ENCODE results near the gene AP4M1. TPM values are rescaled to one million over a fixed set of nuclear protein-coding genes. Genes with fewer than 3 reads are reported as not detected.

Gene AP4M1
- total RNA-seq, 4 donors from 2014 or later, result 16.5 to 86.0 (median 54.9) TPM

DNA sequence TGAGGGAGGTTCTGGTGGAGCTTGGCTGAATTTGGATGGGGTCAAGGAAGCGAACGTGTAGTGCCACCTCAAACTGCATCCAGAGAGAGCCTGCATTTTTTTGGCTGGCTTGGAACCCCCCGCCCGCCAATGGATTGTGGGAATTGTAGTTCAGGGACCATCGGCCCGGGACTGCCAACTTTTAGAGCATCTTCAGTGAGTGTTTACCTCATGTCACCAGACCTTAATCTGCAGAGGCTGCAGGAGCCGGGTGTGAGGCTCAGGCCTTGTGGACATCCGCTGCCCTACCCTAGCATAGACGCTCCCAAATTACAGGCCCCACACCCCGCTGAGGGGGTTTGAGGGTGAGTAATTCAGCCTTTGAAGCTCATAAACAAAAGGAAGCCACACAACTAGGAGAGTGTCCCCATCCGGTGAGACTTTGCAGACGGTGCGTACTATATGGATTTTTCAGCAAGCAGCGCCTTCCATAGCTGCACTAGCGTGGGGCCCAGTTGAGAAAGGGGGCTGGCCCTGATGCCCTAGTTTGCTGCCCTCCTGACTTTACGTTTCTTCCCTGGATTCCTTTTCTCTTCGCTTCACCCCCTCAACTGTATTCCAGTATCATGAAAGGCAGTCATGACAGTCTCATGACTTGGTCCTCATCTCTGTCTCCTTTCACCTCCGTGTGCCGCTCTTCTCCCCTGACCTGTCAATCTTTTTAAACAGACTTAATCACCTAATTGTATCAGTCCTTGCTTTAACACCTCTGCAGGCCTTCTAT lies 18.7 kb downstream of the AP4M1 start:
- peaks cover 6 to 32% (median 28%) of the 10 kb centered on the region in 4 donors for H3K4me1 ChIP-seq
- DNase-seq, result peak; percentile 68
- no peaks in the 10 kb centered on the region for H3K36me3 ChIP-seq
- H3K27ac ChIP-seq, result peak overlapping the region; percentile 88 to 94 (median 90)
- TF ChIP-seq POLR2AphosphoS5 (IDR thresholded peaks at IDR 0.05) (no peak), POLR2A (IDR thresholded peaks at IDR 0.05) (no peak), EP300 (IDR thresholded peaks at IDR 0.05; ENCODE audit: low read depth) (no peak)
- TF ChIP-seq, protein P1, sequence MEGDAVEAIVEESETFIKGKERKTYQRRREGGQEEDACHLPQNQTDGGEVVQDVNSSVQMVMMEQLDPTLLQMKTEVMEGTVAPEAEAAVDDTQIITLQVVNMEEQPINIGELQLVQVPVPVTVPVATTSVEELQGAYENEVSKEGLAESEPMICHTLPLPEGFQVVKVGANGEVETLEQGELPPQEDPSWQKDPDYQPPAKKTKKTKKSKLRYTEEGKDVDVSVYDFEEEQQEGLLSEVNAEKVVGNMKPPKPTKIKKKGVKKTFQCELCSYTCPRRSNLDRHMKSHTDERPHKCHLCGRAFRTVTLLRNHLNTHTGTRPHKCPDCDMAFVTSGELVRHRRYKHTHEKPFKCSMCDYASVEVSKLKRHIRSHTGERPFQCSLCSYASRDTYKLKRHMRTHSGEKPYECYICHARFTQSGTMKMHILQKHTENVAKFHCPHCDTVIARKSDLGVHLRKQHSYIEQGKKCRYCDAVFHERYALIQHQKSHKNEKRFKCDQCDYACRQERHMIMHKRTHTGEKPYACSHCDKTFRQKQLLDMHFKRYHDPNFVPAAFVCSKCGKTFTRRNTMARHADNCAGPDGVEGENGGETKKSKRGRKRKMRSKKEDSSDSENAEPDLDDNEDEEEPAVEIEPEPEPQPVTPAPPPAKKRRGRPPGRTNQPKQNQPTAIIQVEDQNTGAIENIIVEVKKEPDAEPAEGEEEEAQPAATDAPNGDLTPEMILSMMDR (IDR thresholded peaks at IDR 0.05), result no peak
- WGBS, 2 donors (ENCODE audit: low coverage in 1 of 2), result 22 to 80% methylated on average over 3 to 19 of the region's 19 CpGs
- H3K9me3 ChIP-seq, result no peaks in the 10 kb centered on the region
- no peaks in the 10 kb centered on the region for H3K27me3 ChIP-seq
- in situ Hi-C loops (cut with MboI; ENCODE audit: low pct_ligation_motif_present in 1 of 4, low pct_unique_long_range_greater_than_20kb in 1 of 4, low sequenced_read_pairs in 3 of 4), result loop anchor here in 1 of 4 donors (5.0 kb wide), 1 partner anchor 87 kb away; no protein-coding TSS in a partner anchor
- peak overlapping the region; percentile 63 to 78 (median 73) for H3K4me3 ChIP-seq
- intact Hi-C loops (cut with DNase I; ENCODE audit: low total_unique reads), result no loop called here

DNA sequence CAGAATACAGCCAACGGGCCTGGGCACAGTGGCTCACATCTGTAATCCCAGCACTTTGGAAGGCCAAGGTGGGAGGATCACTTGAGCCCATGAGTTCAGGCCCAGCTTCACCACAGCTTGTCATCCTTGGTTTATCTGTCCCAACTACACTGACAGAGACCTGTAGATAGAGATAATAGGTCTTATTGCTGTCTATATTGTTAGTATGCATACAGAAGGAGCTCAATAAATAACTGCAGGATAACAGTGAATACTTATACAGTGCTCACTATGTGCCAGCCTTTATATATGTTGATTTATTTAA lies 19.2 kb downstream of the AP4M1 start:
- Histone ChIP-seq H3K27ac (peak overlapping the region; percentile 88 to 94 (median 90)), H3K27me3 (no peaks in the 10 kb centered on the region), H3K4me3 (peak overlapping the region in 1 of 4 donors; percentile 78), H3K4me1 (peaks cover 6 to 38% (median 34%) of the 10 kb centered on the region in 4 donors), H3K36me3 (no peaks in the 10 kb centered on the region), H3K9me3 (no peaks in the 10 kb centered on the region)
- TF ChIP-seq POLR2A (IDR thresholded peaks at IDR 0.05), result no peak
- TF ChIP-seq, protein P1 (IDR thresholded peaks at IDR 0.05), result no peak
- no peak for DNase-seq
- WGBS, 2 donors (ENCODE audit: low coverage in 1 of 2), result 36 to 75% methylated on average over 1 of the region's 1 CpG
- intact Hi-C loops (cut with DNase I; ENCODE audit: low total_unique reads), result no loop called here
- in situ Hi-C loops (cut with MboI; ENCODE audit: low pct_ligation_motif_present in 1 of 4, low pct_unique_long_range_greater_than_20kb in 1 of 4, low sequenced_read_pairs in 3 of 4), result loop anchor here in 1 of 4 donors (5.0 kb wide), 1 partner anchor 87 kb away; no protein-coding TSS in a partner anchor

DNA sequence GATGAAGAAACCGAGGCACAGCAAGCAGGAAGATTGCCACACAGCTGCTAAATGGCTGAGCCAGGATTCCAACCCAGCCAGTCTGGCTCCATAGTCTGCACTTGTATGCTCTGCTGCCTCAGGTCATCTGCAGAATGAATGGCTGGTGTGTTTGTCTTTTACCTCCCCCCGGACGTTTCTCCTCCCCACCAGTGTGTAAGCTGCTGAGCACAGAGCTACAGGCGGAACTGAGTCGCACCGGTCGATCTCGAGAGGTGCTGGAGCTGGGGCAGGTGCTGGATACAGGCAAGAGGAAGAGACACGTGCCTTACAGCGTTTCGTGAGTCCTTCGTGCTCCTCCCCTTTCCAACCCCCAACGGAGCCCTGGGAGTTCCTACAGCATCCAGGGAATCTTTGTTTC lies 20.6 kb downstream of the AP4M1 start:
- Histone ChIP-seq H3K36me3 (no peaks in the 10 kb centered on the region), H3K27ac (peak overlapping the region in 2 of 4 donors; percentile 4 to 13), H3K27me3 (no peaks in the 10 kb centered on the region), H3K4me1 (peaks cover 6 to 45% (median 40%) of the 10 kb centered on the region in 4 donors), H3K4me3 (no peak overlapping the region), H3K9me3 (no peaks in the 10 kb centered on the region)
- in situ Hi-C loops (cut with MboI; ENCODE audit: low pct_ligation_motif_present in 1 of 4, low pct_unique_long_range_greater_than_20kb in 1 of 4, low sequenced_read_pairs in 3 of 4) (loop anchor here in 1 of 4 donors (5.0 kb wide), 1 partner anchor 85 kb away; no protein-coding TSS in a partner anchor), intact Hi-C loops (cut with DNase I; ENCODE audit: low total_unique reads) (no loop called here)
- TF ChIP-seq EP300 (IDR thresholded peaks at IDR 0.05; ENCODE audit: low read depth) (no peak), POLR2A (IDR thresholded peaks at IDR 0.05) (no peak), POLR2AphosphoS5 (IDR thresholded peaks at IDR 0.05) (no peak)
- TF ChIP-seq, protein P1 (IDR thresholded peaks at IDR 0.05), result no peak
- 32 to 65% methylated on average over 13 of the region's 13 CpGs for WGBS, 2 donors (ENCODE audit: low coverage in 1 of 2)
- no peak for DNase-seq

DNA sequence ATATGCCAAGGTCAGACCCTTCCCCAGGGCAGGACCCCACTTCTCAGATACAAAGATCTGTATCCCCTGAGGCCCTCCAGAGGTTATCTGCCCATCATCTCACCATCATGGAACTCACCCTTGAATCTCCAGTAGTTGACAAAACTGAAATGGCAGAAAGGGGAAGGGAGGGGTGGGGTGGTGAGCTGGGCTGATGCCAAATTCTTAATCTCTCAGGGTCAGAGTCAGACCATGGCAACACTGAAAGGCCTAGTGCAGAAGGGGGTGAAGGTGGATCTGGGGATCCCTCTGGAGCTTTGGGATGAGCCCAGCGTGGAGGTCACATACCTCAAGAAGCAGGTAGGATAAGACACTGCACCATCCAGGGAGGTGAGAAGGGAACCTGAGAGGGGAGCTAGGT lies 21.1 kb downstream of the AP4M1 start:
- peaks cover 6 to 45% (median 40%) of the 10 kb centered on the region in 4 donors for H3K4me1 ChIP-seq
- H3K27ac ChIP-seq, result peak overlapping the region in 2 of 4 donors; percentile 4 to 13
- no peak overlapping the region for H3K4me3 ChIP-seq
- intact Hi-C loops (cut with DNase I; ENCODE audit: low total_unique reads), result no loop called here
- H3K27me3 ChIP-seq, result no peaks in the 10 kb centered on the region
- no peak for TF ChIP-seq POLR2AphosphoS5 (IDR thresholded peaks at IDR 0.05)
- TF ChIP-seq EP300 (IDR thresholded peaks at IDR 0.05; ENCODE audit: low read depth), result no peak
- TF ChIP-seq POLR2A (IDR thresholded peaks at IDR 0.05), result no peak
- TF ChIP-seq, protein P1 (IDR thresholded peaks at IDR 0.05), result no peak
- no peaks in the 10 kb centered on the region for H3K36me3 ChIP-seq
- WGBS, 2 donors (ENCODE audit: low coverage in 1 of 2), result 80 to 100% methylated on average over 1 of the region's 1 CpG
- no peak for DNase-seq
- no peaks in the 10 kb centered on the region for H3K9me3 ChIP-seq
- in situ Hi-C loops (cut with MboI; ENCODE audit: low pct_ligation_motif_present in 1 of 4, low pct_unique_long_range_greater_than_20kb in 1 of 4, low sequenced_read_pairs in 3 of 4), result loop anchor here in 1 of 4 donors (5.0 kb wide), 1 partner anchor 85 kb away; no protein-coding TSS in a partner anchor
